Transverse colon (tissue), 4 donors: Measurements from ENCODE around the gene PEX13. TPM values are rescaled to one million over a fixed set of nuclear protein-coding genes. Genes with fewer than 3 reads are reported as not detected.
"Not testable (repeated sequence)": the region's sequence is repeated elsewhere in the genome, so short reads cannot be mapped to it uniquely, and the experiment has no call there.

Experiments
- DNase-seq: peaks from one replicate; pipeline ENCODE4 v3.0.0-alpha.2; 2019
- H3K27ac ChIP-seq, 4 donors: fragments of 200-600 bp; sonication (generic); 2 replicates each; pipeline ENCODE4 v1.5.1; 2016 to 2018; ENCODE audit warnings: inconsistent platforms in 4 of 4
- H3K27me3 ChIP-seq: fragments of 200-600 bp; sonication (generic); 2 replicates; pipeline ENCODE4 v1.5.1; 2017; ENCODE audit warnings: inconsistent platforms
- H3K36me3 ChIP-seq, 4 donors: fragments of 200-600 bp; sonication (generic); 2 replicates each; pipeline ENCODE4 v1.5.1; 2017 to 2019; ENCODE audit warnings: inconsistent platforms in 4 of 4
- H3K4me1 ChIP-seq, 4 donors: fragments of 200-600 bp; sonication (generic); 2 replicates each; pipeline ENCODE4 v1.5.1; 2017 to 2020; ENCODE audit warnings: inconsistent platforms in 4 of 4
- H3K4me3 ChIP-seq, 4 donors: fragments of 200-600 bp; sonication (generic); 1 replicate in 1 of 4; 2 replicates in 3 of 4; pipeline versions ENCODE4 v1.5.1 to v1.6.1; 2017 to 2019; ENCODE audit warnings: inconsistent platforms in 4 of 4
- H3K9me3 ChIP-seq, 2 donors: fragments of 200-600 bp; sonication (generic); 2 replicates each; pipeline ENCODE4 v1.5.1; 2017 to 2019; ENCODE audit warnings: inconsistent platforms in 2 of 2
- EP300 ChIP-seq: sonication (generic); formaldehyde crosslinking; IDR thresholded peaks from one replicate; pipeline ENCODE4 v1.6.1; 2017; ENCODE audit warnings: antibody characterized with exemption, low read depth
- POLR2A ChIP-seq: fragments of 450-650 bp; IDR thresholded peaks from one replicate; pipeline ENCODE4 v1.6.1; 2016; ENCODE audit warnings: antibody characterized with exemption, mild to moderate bottlenecking, moderate library complexity
- POLR2AphosphoS5 ChIP-seq, 3 donors: sonication (generic); formaldehyde crosslinking; IDR thresholded peaks; one replicate each; pipeline ENCODE4 v1.6.1; 2016; ENCODE audit warnings: antibody characterized with exemption in 3 of 3
- WGBS, 2 donors: methylation state at CpG; one replicate each; pipeline ENCODE4 v1.1.5; 2018; ENCODE audit warnings: low coverage in 1 of 2; 5-methylcytosine and 5-hydroxymethylcytosine counted together
- in situ Hi-C, 4 donors: fragments of 200-750 bp; cut with MboI; loops; one replicate each; pipeline versions ENCODE4 v1.15.0 to v1.15.1; 2017; ENCODE audit warnings: low sequenced_read_pairs in 3 of 4, low pct_ligation_motif_present in 1 of 4, low pct_unique_long_range_greater_than_20kb in 1 of 4
- intact Hi-C: fragments of 100-400 bp; cut with DNase I; formaldehyde crosslinking; loops from one replicate; pipeline ENCODE4 v1.15.1; 2023; ENCODE audit warnings: low total_unique reads
- total RNA-seq, 4 donors: library from RNA; depleted of rRNA; stranded (reverse); fragments of >200 nt; gene quantifications; one replicate each; pipeline ENCODE4 v1.1.0, GENCODE V29; 2016
- TF ChIP-seq, protein P1 (sequence below), 5 experiments: fragments of 200-600 bp in 3 of 5; fragments of 450-650 bp in 2 of 5; sonication (generic) in 3 of 5; IDR thresholded peaks; 1 replicate in 2 of 5; 2 replicates in 3 of 5; pipeline ENCODE4 v1.5.1; 2016 to 2017; ENCODE audit warnings: antibody characterized with exemption in 5 of 5, inconsistent platforms in 3 of 5, mild to moderate bottlenecking in 2 of 5, moderate library complexity in 1 of 5

PEX13 gene
- total RNA-seq, 4 donors from 2014 or later, result 20.2 to 44.1 (median 34.6) TPM

DNA sequence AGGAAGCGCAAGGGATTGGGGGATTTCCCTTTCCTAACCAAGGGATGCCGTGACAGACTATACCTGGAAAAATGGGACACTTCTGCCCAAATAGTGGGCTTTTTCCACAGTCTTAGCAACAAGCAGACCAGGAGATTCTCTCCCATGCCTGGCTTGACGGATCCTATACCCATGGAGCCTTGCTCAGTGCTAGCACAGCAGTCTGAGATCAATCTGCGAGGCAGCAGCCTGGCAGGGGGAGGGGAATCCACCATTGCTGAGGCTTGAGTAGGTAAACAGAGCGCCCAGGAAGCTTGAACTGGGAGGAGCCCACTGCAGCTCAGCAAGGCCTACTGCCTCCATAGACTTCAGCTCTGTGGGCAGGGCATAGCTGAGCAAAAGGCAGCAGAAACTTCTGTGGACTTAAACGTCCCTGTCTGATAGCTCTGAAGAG is 3.7 kb downstream of the PEX13 start:
- in situ Hi-C loops (no loop called here), intact Hi-C loops (no loop called here)
- no peaks in the 10 kb centered on the region for H3K9me3 ChIP-seq
- H3K4me3 ChIP-seq, result no peak overlapping the region
- TF ChIP-seq POLR2AphosphoS5 (IDR thresholded peaks at IDR 0.05) (no peak), EP300 (no peak), POLR2A (no peak)
- TF ChIP-seq, protein P1, sequence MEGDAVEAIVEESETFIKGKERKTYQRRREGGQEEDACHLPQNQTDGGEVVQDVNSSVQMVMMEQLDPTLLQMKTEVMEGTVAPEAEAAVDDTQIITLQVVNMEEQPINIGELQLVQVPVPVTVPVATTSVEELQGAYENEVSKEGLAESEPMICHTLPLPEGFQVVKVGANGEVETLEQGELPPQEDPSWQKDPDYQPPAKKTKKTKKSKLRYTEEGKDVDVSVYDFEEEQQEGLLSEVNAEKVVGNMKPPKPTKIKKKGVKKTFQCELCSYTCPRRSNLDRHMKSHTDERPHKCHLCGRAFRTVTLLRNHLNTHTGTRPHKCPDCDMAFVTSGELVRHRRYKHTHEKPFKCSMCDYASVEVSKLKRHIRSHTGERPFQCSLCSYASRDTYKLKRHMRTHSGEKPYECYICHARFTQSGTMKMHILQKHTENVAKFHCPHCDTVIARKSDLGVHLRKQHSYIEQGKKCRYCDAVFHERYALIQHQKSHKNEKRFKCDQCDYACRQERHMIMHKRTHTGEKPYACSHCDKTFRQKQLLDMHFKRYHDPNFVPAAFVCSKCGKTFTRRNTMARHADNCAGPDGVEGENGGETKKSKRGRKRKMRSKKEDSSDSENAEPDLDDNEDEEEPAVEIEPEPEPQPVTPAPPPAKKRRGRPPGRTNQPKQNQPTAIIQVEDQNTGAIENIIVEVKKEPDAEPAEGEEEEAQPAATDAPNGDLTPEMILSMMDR (IDR thresholded peaks at IDR 0.05), result no peak
- no peaks in the 10 kb centered on the region for H3K27me3 ChIP-seq
- peaks cover 12 to 26% (median 17%) of the 10 kb centered on the region in 4 donors for H3K4me1 ChIP-seq
- H3K36me3 ChIP-seq, result peaks cover 0 to 11% (median 5%) of the 10 kb centered on the region in 4 donors
- 93 to 100% methylated on average over 1 to 6 of the region's 6 CpGs for WGBS, 2 donors
- no peak overlapping the region for H3K27ac ChIP-seq
- no peak for DNase-seq

DNA sequence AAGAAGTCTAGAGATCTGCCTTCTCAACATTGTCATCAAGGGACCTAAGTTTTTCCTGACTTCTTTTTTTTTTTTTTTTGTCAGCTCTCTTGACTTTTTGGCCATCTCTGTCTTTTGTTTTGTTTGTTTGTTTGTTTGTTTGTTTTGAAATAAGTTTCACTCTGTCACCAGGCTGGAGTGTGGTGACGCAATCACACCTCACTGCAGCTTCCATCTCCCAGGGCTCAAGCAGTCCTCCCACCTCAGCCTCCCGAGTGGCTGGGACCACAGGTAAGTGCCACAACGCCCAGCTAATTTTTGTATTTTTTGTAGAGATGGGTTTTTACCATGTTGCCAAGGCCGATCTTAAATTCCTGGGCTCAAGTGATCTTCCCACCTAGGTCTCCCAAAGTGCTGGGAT is 6.2 kb downstream of the PEX13 start:
- Histone ChIP-seq H3K4me1 (peaks cover 10 to 21% (median 12%) of the 10 kb centered on the region in 4 donors), H3K27ac (no peak overlapping the region), H3K4me3 (no peak overlapping the region), H3K27me3 (no peaks in the 10 kb centered on the region), H3K36me3 (peaks cover 0 to 11% (median 5%) of the 10 kb centered on the region in 4 donors), H3K9me3 (no peaks in the 10 kb centered on the region)
- intact Hi-C loops (no loop called here), in situ Hi-C loops (no loop called here)
- no peak for DNase-seq
- TF ChIP-seq POLR2A (no peak), POLR2AphosphoS5 (IDR thresholded peaks at IDR 0.05) (no peak), EP300 (no peak)
- 95% methylated on average over 4 of the region's 4 CpGs; no CpG with 5 or more reads in 1 of the 2 donors for WGBS, 2 donors

DNA sequence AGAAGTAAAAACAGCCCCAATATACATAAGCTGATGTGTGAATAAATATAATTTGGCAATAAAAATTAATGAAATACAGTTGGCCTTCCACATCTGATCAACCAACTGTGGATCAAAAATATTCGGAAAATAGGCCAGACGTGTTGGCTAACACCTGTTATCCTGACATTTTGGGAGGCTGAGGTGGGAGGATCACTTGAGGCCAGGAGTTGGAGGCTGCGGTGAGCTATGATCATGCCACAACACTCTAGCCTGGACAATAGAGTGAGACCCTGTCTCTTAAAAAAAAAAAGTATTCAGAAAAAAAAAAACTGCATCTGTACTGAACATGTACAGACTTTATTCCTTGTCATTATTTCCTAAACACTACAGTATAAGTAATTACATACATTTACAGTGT is 12.0 kb downstream of the PEX13 start:
- no peaks in the 10 kb centered on the region for H3K27me3 ChIP-seq
- no peaks in the 10 kb centered on the region for H3K4me1 ChIP-seq
- DNase-seq, result no peak
- 93 to 95% methylated on average over 3 of the region's 3 CpGs for WGBS, 2 donors
- H3K4me3 ChIP-seq, result no peak overlapping the region
- no peaks in the 10 kb centered on the region for H3K9me3 ChIP-seq
- intact Hi-C loops, result no loop called here
- TF ChIP-seq, protein P1 (IDR thresholded peaks at IDR 0.05), result no peak
- TF ChIP-seq EP300, result no peak
- no peak for TF ChIP-seq POLR2AphosphoS5 (IDR thresholded peaks at IDR 0.05)
- TF ChIP-seq POLR2A, result no peak
- H3K36me3 ChIP-seq, result peaks cover 0 to 35% (median 15%) of the 10 kb centered on the region in 4 donors
- in situ Hi-C loops, result no loop called here
- H3K27ac ChIP-seq, result no peak overlapping the region

DNA sequence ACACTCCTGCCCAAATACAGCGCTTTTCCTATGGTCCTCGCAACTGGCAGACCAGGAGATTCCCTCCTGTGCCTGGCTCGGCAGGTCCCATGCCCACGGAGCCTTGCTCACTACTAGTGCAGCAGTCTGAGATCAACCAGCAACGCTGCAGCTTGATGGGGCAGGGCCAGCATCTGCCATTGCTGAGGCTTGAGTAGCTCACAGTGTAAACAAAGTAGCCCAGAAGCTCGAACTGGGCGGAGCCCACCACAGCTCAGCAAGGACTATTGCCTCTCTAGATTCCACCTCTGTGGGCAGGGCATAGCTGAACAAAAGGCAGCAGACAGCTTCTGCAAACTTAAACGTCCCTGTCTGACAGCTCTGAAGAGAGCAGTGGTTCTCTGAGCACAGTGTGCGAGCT is 17.1 kb downstream of the PEX13 start:
- in situ Hi-C loops, result not testable (repeated sequence)

GRCh38 chr2:61036643-61037042 is 19.1 kb downstream of the PEX13 start:
- H3K4me3 ChIP-seq, DNase-seq, H3K9me3 ChIP-seq, H3K27me3 ChIP-seq, H3K4me1 ChIP-seq, intact Hi-C loops, in situ Hi-C loops, H3K27ac ChIP-seq: not testable (repeated sequence)
- H3K36me3 ChIP-seq, result peaks cover 0 to 41% (median 19%) of the 10 kb centered on the region in 4 donors
- WGBS, 2 donors, result 93% methylated on average over 2 of the region's 2 CpGs; no CpG with 5 or more reads in 1 of the 2 donors

More for the DNA sequence above, 17.1 kb downstream of the PEX13 start:
- H3K27ac ChIP-seq, H3K4me3 ChIP-seq, intact Hi-C loops, DNase-seq, H3K9me3 ChIP-seq, H3K27me3 ChIP-seq, H3K4me1 ChIP-seq: not testable (repeated sequence)
- WGBS, 2 donors, result 95% methylated on average over 9 of the region's 9 CpGs; no CpG with 5 or more reads in 1 of the 2 donors
- peaks cover 0 to 47% (median 20%) of the 10 kb centered on the region in 4 donors for H3K36me3 ChIP-seq

DNA sequence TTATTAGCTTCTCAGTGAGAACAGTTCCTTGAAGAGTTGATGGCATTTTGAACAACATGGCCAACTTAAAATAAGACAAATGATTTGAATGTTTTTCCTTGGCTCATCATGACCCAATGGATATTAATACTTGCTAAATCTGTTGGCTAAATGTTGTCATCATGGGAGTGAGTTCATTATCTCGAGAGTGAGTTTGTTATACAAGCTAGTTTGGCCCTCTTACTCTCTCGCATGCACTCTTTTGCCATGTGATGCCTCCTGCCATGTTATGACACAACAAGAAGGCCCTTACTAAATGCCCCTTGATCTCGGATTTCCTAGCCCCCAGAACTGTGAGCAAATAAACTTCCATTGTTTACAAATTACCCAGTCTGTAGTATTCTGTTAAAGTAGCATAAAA is 25.3 kb downstream of the PEX13 start:
- DNase-seq, result no peak
- H3K27ac ChIP-seq, result no peak overlapping the region
- H3K36me3 ChIP-seq, result peaks cover 0 to 3% (median 0%) of the 10 kb centered on the region in 4 donors
- H3K4me3 ChIP-seq, result no peak overlapping the region
- intact Hi-C loops (no loop called here), in situ Hi-C loops (no loop called here)
- no peaks in the 10 kb centered on the region for H3K27me3 ChIP-seq
- peaks cover 0 to 8% (median 0%) of the 10 kb centered on the region in 4 donors for H3K4me1 ChIP-seq
- TF ChIP-seq EP300, result no peak
- TF ChIP-seq POLR2A, result no peak
- TF ChIP-seq, protein P1 (IDR thresholded peaks at IDR 0.05), result no peak
- no peak for TF ChIP-seq POLR2AphosphoS5 (IDR thresholded peaks at IDR 0.05)
- H3K9me3 ChIP-seq, result no peaks in the 10 kb centered on the region
- WGBS, 2 donors, result 67 to 89% methylated on average over 1 to 3 of the region's 3 CpGs
